MM.1S (cell line): ENCODE data around the gene PFDN4.
A peak's percentile ranks its signal among the peaks of the same experiment; 100 is the strongest.

Experiments
- DNase-seq: peaks from one replicate; pipeline ENCODE4 v3.0.0-alpha.2; 2015
- H2AFZ ChIP-seq: fragments of 300-600 bp; sonication (generic); 2 replicates; pipeline ENCODE4 v1.6.0; 2016; ENCODE audit warnings: antibody characterized with exemption, low read length
- H3F3A ChIP-seq: fragments of 300-600 bp; sonication (generic); 2 replicates; pipeline ENCODE4 v1.6.1; 2016; ENCODE audit warnings: mild to moderate bottlenecking, antibody characterized with exemption, low read length, moderate library complexity, mixed read lengths; ENCODE audit not compliant: insufficient read depth
- H3K27ac ChIP-seq: fragments of 300-600 bp; sonication (generic); 2 replicates; pipeline ENCODE4 v1.5.1; 2016; ENCODE audit warnings: mild to moderate bottlenecking, low read length
- H3K27me3 ChIP-seq: fragments of 300-600 bp; sonication (generic); replicated peaks from 2 replicates; pipeline ENCODE4 v1.6.0; 2016; ENCODE audit warnings: low read length; ENCODE audit not compliant: insufficient read depth
- H3K36me3 ChIP-seq: fragments of 300-600 bp; sonication (generic); replicated peaks from 2 replicates; pipeline ENCODE4 v1.6.1; 2016; ENCODE audit warnings: mild to moderate bottlenecking, low read length, mixed read lengths; ENCODE audit not compliant: insufficient read depth
- H3K4me1 ChIP-seq: fragments of 300-600 bp; sonication (generic); 2 replicates; pipeline ENCODE4 v1.6.1; 2016; ENCODE audit warnings: low read length, mixed read lengths
- H3K4me2 ChIP-seq: fragments of 300-600 bp; sonication (generic); 2 replicates; pipeline ENCODE4 v1.6.0; 2016; ENCODE audit warnings: low read depth, low read length
- H3K4me3 ChIP-seq: fragments of 300-600 bp; sonication (generic); 2 replicates; pipeline ENCODE4 v1.5.1; 2016; ENCODE audit warnings: low read length, mixed read lengths
- H3K79me2 ChIP-seq: fragments of 300-600 bp; sonication (generic); 2 replicates; pipeline ENCODE4 v1.6.1; 2016; ENCODE audit warnings: mixed run types, low read length, mixed read lengths
- H3K9ac ChIP-seq: fragments of 300-600 bp; sonication (generic); 2 replicates; pipeline ENCODE4 v1.6.1; 2016; ENCODE audit warnings: low read length, mixed read lengths
- H3K9me2 ChIP-seq: fragments of 300-600 bp; sonication (generic); replicated peaks from 2 replicates; pipeline ENCODE4 v1.6.1; 2016; ENCODE audit warnings: mild to moderate bottlenecking, low read length, mixed read lengths; ENCODE audit not compliant: insufficient read depth
- H3K9me3 ChIP-seq: fragments of 300-600 bp; sonication (generic); replicated peaks from 2 replicates; pipeline ENCODE4 v1.6.1; 2016; ENCODE audit warnings: mild to moderate bottlenecking, low read length, mixed read lengths; ENCODE audit not compliant: insufficient read depth
- H4K20me1 ChIP-seq: fragments of 300-600 bp; sonication (generic); 2 replicates; pipeline ENCODE4 v1.6.1; 2016; ENCODE audit warnings: mild to moderate bottlenecking, low read length, moderate library complexity, mixed read lengths; ENCODE audit not compliant: insufficient read depth
- CTCF ChIP-seq: fragments of 300-600 bp; sonication (generic); IDR thresholded peaks from 2 replicates; pipeline ENCODE4 v1.5.1; 2016; ENCODE audit warnings: antibody characterized with exemption, low read length, mixed read lengths
- EZH2 ChIP-seq: fragments of 300-600 bp; sonication (generic); optimal IDR thresholded peaks from 2 replicates; pipeline ENCODE3; 2017; ENCODE audit warnings: low read depth, mild to moderate bottlenecking, antibody characterized with exemption, low read length, mixed read lengths
- EZH2phosphoT487 ChIP-seq: fragments of 300-600 bp; sonication (generic); IDR thresholded peaks from 2 replicates; pipeline ENCODE4 v1.6.1; 2018; ENCODE audit warnings: antibody characterized with exemption, low read length

The PFDN4 gene

GRCh38 chr20:54221353-54221752 is 13.5 kb downstream of the PFDN4 start:
- Histone ChIP-seq H3F3A (0 out of 2 replicates have a peak, but pooled peaks cover 3% of the 10 kb centered on the region), H3K4me3 (no peak overlapping the region), H3K27me3 (no peaks in the 10 kb centered on the region), H3K27ac (peak overlapping the region; percentile 49; the same call in 1 of the 2 replicates), H3K9me3 (no peaks in the 10 kb centered on the region), H2AFZ (no peak overlapping the region), H4K20me1 (no peaks in the 10 kb centered on the region), H3K4me2 (peak overlapping the region; percentile 12; the same call in 1 of the 2 replicates), H3K4me1 (peaks cover 21% of the 10 kb centered on the region), H3K36me3 (no peaks in the 10 kb centered on the region), H3K9ac (no peak overlapping the region), H3K79me2 (no peaks in the 10 kb centered on the region), H3K9me2 (no peaks in the 10 kb centered on the region)
- DNase-seq: peak; percentile 54
- no peak for TF ChIP-seq CTCF
- no peak for TF ChIP-seq EZH2phosphoT487
- no peak for TF ChIP-seq EZH2

GRCh38 chr20:54221996-54222890 is 14.4 kb downstream of the PFDN4 start:
- peak overlapping the region; percentile 49; the same call in 1 of the 2 replicates for H3K27ac ChIP-seq
- H3K9ac ChIP-seq: no peak overlapping the region
- TF ChIP-seq CTCF: no peak
- no peak for TF ChIP-seq EZH2
- TF ChIP-seq EZH2phosphoT487: no peak
- H2AFZ ChIP-seq: no peak overlapping the region
- no peak for DNase-seq
- H3K36me3 ChIP-seq: no peaks in the 10 kb centered on the region
- H3K4me1 ChIP-seq: peaks cover 25% of the 10 kb centered on the region
- no peak overlapping the region for H3K4me3 ChIP-seq
- H3K9me3 ChIP-seq: no peaks in the 10 kb centered on the region
- H4K20me1 ChIP-seq: no peaks in the 10 kb centered on the region
- no peaks in the 10 kb centered on the region for H3K9me2 ChIP-seq
- 0 out of 2 replicates have a peak, but pooled peaks cover 3% of the 10 kb centered on the region for H3F3A ChIP-seq
- H3K27me3 ChIP-seq: no peaks in the 10 kb centered on the region
- H3K4me2 ChIP-seq: no peak overlapping the region; the same call in 1 of the 2 replicates
- H3K79me2 ChIP-seq: no peaks in the 10 kb centered on the region

DNA sequence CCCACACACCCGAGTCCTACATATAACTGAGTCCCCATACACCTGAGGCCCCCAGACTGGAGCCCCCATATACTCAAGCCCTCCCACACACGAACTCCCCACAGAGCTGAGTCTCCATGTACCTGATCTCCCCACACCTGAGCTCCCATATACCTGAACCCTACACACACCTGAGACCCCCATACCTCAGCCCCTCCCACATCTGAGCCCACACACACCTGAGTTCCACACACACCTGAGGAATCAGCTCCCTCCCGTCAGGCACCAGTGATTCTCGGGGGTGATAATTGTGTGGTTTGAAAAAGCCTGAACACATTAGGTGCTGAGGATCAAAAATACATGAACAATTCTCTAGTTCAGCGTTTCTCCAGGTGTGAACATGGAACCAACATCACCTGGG is 15.4 kb downstream of the PFDN4 start:
- H3K9ac ChIP-seq: no peak overlapping the region
- no peaks in the 10 kb centered on the region for H3K9me3 ChIP-seq
- no peak overlapping the region for H3K4me2 ChIP-seq
- H3K79me2 ChIP-seq: no peaks in the 10 kb centered on the region
- H3K4me3 ChIP-seq: no peak overlapping the region
- TF ChIP-seq EZH2 (no peak), CTCF (no peak), EZH2phosphoT487 (no peak)
- H3K4me1 ChIP-seq: peaks cover 31% of the 10 kb centered on the region
- no peaks in the 10 kb centered on the region for H3K9me2 ChIP-seq
- no peaks in the 10 kb centered on the region for H3K36me3 ChIP-seq
- H3K27ac ChIP-seq: no peak overlapping the region
- H3F3A ChIP-seq: 0 out of 2 replicates have a peak, but pooled peaks cover 3% of the 10 kb centered on the region
- no peaks in the 10 kb centered on the region for H3K27me3 ChIP-seq
- no peak overlapping the region for H2AFZ ChIP-seq
- DNase-seq: no peak
- H4K20me1 ChIP-seq: no peaks in the 10 kb centered on the region
